Kidney epithelial cell (primary cell): ENCODE results near the gene CBS. TPM values are rescaled to one million over a fixed set of nuclear protein-coding genes. Genes with fewer than 3 reads are reported as not detected.
"Not testable (repeated sequence)": the region's sequence is repeated elsewhere in the genome, so short reads cannot be mapped to it uniquely, and the experiment has no call there.

Experiments
- DNase-seq: peaks from one replicate; pipeline ENCODE4 v3.0.0-alpha.2; 2010; ENCODE audit warnings: low read depth
- H3K27me3 ChIP-seq: 2 replicates; pipeline ENCODE4 v1.6.0; 2011; ENCODE audit warnings: low read length; ENCODE audit not compliant: control insufficient read depth, insufficient read depth
- H3K36me3 ChIP-seq: 2 replicates; pipeline ENCODE4 v1.5.1; 2011; ENCODE audit warnings: low read length; ENCODE audit not compliant: control insufficient read depth, insufficient read depth
- H3K4me3 ChIP-seq: 2 replicates; pipeline ENCODE4 v1.5.1; 2011; ENCODE audit warnings: low read depth, mild to moderate bottlenecking, control low read depth, low read length
- total RNA-seq: library from RNA; depleted of rRNA; stranded (reverse); fragments of >200 nt; gene quantifications from 2 replicates; pipeline ENCODE4 v1.2.3, GENCODE V29; 2015

CBS gene
- total RNA-seq, 1 donor from 2014 or later = 125 TPM

DNA sequence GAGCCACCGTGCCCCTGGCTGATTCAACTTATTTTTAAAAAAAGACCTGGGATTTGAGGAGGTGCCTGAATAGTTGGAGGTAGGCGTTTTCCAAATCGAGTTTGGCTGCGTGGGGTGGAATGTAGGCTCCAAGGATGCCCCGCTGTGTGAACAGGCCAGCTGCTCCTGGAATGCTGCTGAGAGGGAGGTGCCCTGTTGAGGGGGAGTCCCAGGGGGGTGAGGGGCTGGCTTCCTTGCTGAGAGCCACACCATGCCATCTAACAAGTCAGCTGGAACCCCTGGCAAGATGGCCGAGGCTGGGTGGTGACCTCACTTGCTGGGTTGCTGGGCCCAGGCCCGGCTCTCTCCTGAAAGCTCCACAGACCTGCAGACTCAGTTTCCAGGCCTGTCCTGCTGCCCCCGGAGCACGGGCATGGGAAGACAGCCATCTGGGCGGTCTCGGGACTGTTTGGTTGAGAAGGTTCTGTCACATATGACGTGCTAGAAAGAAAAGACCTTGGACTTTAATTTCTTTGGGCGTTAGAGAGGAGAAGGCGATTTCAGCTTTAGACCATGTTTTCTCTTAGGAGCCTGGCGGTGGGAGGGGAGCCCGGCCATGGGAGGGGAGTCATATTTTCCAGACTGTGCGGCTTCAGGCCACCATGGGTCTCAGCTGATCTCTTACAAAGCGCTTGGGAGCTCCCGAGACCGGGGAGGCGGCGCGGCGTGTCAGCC, 7.1 kb upstream of the CBS start:
- not testable (repeated sequence) for H3K27me3 ChIP-seq, H3K4me3 ChIP-seq, DNase-seq, H3K36me3 ChIP-seq

DNA sequence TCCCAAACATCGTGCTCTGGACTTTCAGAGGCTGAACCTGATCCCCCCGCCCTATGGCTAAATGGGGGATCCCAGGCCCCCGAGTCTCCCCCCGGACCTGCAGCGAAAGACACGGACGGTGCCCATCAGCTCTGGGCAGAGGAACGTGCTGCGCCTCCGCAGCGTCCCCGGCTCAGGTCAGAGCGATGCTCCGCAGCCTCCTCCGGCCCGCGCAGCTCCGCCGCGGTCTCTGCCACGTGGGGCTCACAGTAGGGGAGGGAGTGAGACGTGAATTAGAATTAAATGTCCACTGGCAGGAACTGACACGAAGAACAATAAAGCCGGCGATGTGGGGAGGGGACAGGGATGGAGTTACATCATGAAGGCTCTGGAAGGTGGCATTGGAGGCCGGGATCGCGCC, 1.0 kb upstream of the CBS start:
- H3K27me3 ChIP-seq, H3K36me3 ChIP-seq, H3K4me3 ChIP-seq, DNase-seq: not testable (repeated sequence)

DNA sequence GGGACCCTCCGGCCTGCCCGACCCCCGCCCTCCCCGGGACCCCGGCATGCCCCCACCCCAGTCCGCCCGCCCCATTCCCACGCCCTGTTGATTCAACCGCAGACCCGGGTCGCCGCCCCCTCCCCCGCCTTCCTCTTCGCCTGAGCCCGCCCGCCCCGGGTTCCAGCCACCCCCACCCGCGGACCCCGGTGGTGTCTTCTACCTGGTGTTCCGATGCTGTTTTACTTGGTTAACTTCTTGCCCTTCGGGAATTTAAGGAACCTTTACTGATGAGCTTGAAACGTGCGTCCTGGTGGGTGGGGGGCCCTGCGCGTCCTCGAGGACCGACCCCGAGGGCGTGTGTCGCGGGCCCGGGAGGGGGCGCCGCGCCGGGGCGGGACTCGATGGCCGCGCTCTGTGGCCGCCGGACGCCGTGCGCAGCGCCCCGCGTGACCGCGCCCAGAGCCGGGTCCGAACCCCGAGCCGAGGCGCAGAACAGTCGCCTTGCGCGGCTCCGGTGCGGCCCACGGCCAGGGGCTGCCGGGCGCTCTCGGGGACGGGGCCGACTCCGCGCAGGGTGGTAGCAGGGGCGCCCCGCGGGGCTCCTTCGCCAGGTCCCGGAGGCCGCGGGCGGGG, 495 bp upstream of the CBS start:
- DNase-seq, H3K4me3 ChIP-seq, H3K36me3 ChIP-seq, H3K27me3 ChIP-seq: not testable (repeated sequence)

DNA sequence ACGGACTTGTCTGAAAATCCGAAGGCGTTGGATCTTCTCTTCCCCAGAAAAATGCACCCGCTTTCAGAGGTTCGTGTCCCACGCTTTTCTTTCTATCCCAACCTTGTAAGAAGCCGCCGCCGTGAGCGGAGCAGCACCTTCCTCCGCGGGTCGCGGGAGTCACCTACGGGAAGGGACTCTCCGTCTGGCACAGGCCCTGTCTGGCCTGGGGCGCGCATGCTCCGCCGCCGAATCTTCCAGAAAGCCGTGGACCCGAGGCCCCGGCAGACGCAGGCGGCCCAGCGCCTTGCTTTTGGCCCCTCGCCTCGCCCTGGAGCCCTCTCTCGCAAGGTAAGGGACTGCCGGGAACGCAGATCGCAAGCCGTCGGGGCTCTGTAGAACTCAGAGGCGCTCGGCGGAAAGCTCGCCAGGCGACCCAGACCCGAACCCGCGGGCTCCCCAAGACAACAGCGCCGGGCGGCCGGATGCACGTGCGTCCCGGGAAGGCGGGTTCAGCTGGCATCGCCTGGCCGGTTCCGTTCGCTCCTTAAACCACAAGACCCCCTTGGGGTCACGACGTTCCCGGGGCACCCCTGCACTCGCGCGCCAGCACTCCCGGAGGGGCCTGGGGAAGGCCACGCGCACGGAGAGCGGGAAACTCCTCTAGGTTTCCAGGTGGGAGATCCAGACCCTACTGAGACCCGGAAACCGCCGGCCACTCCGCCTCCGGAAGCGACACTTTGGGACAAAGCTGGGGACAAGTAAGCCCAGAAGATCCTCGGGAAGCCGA, 1.1 kb downstream of the CBS start:
- H3K36me3 ChIP-seq, H3K27me3 ChIP-seq, DNase-seq, H3K4me3 ChIP-seq: not testable (repeated sequence)

DNA sequence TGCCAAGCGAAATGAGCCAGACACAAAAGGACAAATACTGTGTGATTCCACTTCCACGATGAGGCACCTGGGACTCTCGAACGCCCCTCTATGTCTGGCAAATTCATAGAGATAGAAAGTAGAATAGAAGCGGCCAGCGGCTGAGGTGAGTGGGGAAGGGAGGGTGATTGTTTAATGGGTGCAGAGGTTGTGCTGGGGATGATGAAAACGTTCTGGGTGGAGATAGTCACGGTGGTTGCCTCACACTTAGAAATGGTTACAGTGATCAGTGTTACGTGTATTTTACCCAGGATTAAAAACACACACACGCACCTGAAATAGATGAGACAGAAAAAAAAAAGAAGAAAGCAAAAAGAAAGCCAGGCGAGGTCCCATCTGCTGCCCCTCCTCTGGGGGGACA, 2.9 kb downstream of the CBS start:
- DNase-seq = not testable (repeated sequence)

DNA sequence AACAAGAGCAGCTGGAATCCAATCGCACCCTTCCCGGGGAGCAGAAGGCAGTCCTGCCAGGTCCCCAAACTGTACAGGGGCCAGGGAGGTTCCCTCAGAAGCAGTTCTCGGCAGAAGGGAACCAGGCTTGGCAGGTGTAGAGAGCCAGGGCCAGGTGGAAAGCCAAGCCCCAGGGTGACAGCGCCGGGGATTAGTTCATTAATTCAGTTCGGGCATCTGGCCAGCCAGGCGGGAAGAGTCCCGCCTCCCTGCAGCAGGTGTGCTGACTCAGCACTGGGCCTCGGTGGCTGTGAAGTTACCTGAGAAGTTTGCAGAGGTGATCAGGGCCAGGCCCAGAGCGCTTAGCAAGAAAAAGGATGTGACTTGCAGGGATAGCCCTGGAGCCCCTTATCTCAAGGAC, 6.0 kb downstream of the CBS start:
- H3K4me3 ChIP-seq, DNase-seq, H3K27me3 ChIP-seq, H3K36me3 ChIP-seq: not testable (repeated sequence)

More for the DNA sequence above, 2.9 kb downstream of the CBS start:
- not testable (repeated sequence) for H3K27me3 ChIP-seq, H3K4me3 ChIP-seq, H3K36me3 ChIP-seq

DNA sequence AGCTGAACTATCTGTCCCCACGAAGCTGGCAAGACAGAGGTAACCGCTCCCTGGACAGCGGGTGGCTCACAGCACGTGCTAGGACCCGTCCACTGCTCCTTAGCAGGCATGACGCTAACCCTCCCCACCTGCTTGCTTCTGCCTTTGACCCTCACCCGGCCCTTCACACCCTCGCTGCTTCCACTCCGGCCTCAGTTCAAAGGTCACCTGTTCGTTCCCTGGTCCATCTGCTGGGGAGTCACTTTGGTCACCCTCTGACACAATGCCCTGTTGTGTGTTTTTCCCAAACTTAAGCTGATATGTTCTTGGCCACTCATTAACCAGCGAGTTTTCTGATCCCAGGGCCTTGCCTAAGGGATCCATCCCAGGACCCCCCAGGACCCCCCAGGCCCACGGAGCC, 7.6 kb downstream of the CBS start:
- not testable (repeated sequence) for H3K36me3 ChIP-seq, H3K27me3 ChIP-seq, DNase-seq

DNA sequence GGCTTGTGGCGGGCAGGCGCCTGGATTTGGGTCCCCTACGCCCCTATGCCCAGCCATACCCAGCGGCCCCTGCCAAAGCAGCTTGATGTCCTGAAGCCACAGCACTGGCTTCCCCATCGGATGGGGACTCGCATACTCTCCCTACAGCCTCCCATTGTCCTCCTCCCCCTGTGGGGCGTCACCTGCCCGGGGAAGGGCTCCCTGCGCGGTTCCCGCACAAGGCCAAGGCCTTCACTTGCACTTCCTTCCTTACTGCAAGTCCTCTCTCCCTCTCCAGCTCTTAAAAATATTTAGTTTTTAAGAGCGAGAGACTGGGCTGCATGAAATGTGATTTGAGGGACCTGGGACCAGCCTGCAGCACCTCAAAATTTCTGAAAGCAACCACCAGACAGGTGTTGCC, 8.9 kb downstream of the CBS start:
- H3K4me3 ChIP-seq, H3K27me3 ChIP-seq, DNase-seq, H3K36me3 ChIP-seq: not testable (repeated sequence)

More for the DNA sequence above, 7.6 kb downstream of the CBS start:
- not testable (repeated sequence) for H3K4me3 ChIP-seq

DNA sequence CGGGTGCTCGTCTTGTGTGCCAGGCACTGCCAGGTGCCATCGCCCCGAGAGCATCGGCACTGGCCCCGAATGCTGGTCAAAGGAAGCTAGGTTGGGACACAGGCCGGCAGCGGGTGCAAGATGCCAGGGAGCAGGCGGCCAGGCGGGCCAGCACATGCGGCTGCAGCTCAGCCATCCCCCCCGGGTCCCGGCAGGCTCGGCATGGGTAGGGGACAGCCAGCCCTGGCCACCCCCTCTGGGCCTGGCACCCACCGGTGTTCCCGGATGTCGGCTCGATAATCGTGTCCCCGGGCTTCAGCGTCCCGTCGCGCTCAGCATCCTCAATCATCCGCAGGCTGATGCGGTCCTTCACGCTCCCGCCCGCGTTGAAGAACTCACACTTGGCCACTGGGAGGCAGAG, 9.6 kb downstream of the CBS start:
- DNase-seq, H3K36me3 ChIP-seq, H3K27me3 ChIP-seq, H3K4me3 ChIP-seq: not testable (repeated sequence)

DNA sequence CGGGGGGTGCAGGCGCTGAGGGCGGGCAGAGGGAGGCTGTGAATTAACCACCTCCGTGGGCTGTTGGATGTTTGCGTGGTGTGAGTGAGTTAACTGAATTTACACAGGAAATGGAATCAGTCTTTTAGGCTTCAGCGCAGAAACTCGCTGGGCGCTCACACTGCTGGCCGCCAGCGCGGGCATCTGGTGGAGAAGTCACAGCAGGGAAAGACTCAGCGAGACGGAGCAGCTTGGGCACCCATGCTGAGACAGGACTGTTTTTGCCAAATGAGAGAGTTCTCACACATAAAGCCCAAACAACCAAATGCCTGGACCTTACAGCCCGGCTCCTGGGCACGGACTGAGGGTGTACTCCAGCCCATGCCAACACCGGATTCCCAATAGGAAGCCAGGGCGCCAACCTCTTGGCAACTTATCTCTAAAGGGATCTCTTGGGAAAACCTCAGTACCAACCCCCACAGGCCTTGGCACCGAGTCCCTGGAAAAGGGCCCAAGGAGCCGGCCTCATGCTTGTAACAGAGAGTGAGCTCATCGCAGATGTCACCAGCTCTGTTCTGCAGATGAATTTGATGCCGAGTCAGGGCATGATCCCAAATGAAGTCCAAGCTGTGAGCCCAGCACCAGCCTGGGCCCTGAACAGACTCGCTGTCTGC, 11.2 kb downstream of the CBS start:
- H3K36me3 ChIP-seq, DNase-seq, H3K4me3 ChIP-seq, H3K27me3 ChIP-seq: not testable (repeated sequence)

DNA sequence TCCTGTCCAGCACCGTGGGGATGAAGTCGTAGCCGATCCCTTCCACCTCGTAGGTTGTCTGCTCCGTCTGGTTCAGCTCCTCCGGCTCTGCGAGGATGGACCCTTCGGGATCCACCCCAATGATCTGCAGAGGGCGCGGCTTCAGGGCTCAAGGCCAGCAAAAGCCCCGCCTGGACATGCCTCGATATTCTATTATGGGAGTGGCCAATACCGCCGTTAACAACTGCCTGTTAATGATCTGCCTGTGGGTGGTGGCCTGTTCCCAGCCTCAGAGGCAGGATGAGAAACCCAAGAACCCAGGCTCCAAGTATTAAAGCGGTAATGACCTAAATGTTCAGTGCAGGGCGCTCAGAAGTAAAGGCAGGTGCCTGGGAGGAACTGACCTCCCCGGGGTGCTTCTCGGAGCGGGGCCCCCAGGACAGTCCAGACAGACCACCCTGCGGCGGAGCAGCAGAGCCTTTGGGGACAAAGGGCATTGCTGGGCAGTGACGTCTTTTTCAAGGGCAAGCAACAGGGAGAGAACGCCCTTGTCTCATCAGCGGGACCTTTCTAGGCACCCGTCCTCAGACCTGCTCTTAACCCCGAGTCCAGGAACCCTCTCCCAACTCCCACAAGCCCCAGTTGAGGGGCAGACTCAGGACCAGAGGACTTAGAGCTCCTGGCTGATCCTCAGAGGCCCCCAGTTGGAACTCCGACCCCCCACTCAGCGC, 12.5 kb downstream of the CBS start:
- DNase-seq, H3K36me3 ChIP-seq, H3K4me3 ChIP-seq, H3K27me3 ChIP-seq: not testable (repeated sequence)

DNA sequence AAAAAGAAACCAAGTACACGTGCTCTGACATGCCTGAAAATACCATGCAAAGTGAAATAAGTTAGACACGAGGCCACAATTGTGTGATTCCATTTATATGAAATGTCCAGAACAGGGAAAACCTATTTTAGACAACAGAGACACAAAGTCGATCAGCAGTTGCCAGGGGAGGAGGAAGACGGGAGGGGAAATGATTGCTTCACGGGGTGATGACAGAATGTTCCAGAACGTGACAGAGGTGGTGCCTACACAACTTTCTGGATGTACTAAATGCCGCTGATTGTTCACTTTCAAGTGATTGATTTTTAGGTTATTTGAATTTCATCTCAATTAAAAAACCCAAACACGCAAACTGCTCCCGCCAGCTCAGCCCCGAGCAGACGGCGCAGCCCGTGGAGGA, 22.5 kb downstream of the CBS start:
- H3K27me3 ChIP-seq, H3K4me3 ChIP-seq, H3K36me3 ChIP-seq, DNase-seq: not testable (repeated sequence)

DNA sequence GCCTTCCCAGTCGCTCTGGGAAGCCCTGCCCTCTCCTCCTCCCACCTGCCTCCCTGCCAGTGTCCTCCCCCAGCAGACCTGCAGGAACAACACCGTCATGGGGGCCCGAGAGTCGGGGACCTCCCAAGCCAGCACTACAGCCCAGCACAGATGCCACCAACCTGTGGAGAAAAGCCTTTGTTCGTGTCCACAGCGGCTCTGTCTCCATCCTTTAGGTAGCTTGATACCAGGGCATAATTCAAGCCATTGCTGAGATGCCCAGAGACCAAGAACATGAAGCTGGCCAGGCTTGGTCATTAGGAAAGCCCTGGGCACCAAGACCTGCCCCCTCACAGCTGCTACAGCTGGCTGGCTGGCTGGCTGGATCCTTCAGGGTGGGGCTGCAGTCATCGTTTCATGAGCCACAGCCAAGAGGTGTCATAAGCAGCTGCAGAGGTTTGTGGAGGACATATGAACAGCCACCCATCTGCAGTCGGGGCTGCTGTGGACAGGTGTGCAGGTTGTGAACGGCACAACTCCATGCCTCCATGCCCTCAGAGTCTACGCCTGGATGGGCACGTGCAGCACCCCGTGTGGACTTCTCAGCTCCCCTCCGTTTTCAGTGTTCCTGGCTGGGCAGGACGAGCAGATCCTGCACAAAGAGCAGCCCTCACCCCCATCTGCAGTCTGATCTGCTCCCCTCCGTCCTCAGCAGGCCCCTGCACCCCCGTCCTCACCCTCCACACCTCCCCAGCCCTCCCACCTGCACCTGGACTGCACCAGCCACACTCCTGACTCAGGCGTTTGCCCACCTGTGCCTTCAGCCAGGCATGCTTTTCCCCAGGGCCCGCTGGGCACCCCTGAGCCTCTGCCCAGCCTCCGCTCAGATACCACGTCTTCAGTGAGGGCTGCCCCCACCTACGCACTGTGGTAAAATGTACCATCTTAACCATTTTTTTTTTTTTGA, 29.5 kb downstream of the CBS start:
- H3K36me3 ChIP-seq, DNase-seq, H3K27me3 ChIP-seq, H3K4me3 ChIP-seq: not testable (repeated sequence)
